GM12874 (cell line): ENCODE data around the gene ALKBH3.

Experiments
- TF ChIP-seq, protein P1 (sequence below): IDR thresholded peaks from 2 replicates; pipeline ENCODE4 v1.5.1; 2011; ENCODE audit warnings: low read depth, mild to moderate bottlenecking, control low read depth, low read length, moderate library complexity; ENCODE audit not compliant: insufficient read depth

Gene ALKBH3

DNA sequence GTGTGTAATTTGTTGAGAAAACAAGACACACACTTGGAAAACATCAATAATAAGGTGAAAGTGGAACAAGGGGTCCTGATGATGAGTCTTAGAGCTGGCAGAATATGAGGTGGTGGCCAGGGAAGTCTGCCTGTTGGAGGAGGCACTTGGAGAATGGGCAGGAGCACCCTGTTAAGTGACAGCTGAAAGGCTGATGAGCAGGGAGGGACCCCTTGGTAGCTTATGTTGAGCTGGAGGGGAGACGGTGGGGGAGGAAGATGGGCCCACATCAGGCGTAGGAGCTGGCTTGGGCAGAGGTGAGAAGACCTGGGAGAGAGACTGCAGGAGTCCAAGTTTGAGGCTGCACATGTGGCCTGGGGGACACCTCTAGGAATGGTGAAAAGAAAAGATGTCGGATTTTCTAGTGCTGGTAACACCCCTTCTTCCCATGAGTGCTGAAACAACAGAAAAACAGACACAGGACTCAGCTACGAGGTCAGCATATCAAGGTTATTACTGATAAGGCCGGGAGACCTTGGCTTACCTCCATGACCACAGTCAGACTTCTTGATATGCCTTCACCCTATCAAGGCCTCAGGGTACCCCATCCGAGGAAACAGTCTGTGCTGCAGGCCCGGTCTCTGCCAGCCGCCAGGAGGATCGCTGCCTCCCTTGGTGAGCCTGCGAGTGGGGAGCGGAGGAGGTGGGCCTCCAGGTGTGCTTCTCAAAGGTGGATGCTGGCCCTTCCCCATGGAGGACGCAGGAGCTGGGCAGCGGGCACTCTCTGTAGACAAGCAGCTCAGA, 47.5 kb downstream of the ALKBH3 start:
- TF ChIP-seq, protein P1, sequence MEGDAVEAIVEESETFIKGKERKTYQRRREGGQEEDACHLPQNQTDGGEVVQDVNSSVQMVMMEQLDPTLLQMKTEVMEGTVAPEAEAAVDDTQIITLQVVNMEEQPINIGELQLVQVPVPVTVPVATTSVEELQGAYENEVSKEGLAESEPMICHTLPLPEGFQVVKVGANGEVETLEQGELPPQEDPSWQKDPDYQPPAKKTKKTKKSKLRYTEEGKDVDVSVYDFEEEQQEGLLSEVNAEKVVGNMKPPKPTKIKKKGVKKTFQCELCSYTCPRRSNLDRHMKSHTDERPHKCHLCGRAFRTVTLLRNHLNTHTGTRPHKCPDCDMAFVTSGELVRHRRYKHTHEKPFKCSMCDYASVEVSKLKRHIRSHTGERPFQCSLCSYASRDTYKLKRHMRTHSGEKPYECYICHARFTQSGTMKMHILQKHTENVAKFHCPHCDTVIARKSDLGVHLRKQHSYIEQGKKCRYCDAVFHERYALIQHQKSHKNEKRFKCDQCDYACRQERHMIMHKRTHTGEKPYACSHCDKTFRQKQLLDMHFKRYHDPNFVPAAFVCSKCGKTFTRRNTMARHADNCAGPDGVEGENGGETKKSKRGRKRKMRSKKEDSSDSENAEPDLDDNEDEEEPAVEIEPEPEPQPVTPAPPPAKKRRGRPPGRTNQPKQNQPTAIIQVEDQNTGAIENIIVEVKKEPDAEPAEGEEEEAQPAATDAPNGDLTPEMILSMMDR = no peak

DNA sequence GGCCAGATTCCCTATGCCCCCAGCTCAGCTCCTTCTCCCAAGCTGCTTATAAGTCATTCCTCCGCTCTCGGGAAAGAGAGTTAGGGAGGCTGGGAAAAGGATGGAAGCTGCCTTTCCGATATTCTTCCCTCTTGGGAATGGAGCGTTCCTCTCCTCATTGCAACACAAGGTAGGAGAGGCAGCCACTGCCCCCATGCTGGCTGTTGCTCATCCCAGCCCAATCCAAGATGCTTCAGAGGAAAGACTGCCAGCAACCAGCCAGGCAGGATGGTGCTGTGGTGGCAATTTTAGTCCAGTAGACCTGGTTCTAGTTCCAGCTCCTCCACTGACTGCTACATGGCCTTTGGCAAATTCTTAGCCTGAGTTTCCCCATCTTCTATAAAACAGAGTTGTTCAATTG, 48.1 kb downstream of the ALKBH3 start:
- TF ChIP-seq, protein P1 = no peak

DNA sequence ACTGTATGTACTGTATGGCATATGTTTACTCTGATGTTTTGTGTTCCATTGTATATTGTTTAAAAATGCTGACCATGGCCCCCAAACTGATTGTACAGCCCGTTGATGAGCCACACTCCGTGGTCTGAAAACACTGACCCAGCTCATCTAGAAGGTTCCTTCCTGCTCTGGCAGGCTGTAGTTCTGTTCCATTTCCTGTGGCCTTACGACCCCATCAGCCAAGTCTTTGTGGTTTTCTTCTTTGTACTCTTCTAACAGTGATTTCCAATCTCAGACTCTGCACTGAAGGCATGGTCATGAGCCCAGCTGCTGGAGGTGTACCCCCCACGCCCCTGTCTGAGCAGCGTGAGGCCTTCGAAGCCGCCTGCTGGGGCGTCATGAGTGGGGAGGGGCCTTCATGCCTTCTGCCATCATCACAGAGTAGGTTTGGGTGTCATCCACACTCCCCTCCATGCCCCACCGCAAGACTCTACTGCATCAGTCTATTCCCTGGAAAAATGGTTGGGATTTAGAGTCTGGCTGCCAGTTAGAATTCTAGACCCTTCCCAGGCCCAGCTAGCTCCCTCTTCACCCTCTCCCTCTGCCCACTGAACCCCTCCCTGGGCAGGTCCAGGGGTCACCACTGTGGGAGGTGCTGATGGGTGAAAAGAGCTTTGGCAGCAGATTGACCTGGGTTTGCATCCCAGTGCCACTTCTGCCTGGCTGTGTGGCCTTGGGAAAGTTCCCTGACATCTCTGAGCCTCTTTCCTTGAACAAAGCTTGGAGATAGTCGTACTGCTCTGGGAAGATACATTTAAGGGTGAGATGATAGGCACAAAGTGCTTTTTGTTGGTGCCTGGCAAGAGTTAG, 50.5 kb downstream of the ALKBH3 start:
- TF ChIP-seq, protein P1 = no peak

DNA sequence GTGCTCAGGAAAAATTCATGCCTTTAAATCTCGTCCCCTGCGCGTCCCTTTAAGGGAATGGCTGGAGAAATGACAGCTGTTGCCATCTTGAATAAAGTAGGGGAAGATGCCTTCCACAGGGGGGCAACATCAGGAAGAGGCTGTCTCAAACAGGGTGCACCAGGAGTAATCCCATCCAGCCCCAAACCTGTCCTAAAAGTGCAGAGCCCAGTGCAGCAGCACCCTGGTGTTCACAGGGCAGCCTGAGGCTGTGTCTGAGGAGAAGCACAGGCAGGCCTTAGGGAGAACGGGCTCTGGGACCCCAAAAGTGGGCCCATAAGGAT, 51.0 kb downstream of the ALKBH3 start:
- TF ChIP-seq, protein P1 = no peak

DNA sequence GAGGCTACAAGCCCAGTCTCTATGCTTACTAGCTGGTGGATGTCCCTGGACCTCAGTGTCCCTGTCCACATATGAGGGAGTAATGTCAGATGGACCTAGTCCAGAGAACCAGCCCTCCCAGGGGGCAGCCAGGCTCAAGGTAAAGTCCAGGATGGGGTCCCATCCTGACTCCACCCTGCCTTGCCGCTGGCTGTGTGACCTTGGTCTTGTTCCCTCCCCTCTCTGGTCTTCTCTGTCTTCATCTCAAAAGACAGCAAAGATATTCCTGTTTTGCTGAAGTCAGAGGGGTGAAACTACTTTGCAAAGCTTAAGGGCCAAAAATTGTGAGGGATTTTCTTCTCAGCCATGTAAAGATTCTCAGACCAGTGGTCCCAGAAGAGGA, 52.6 kb downstream of the ALKBH3 start:
- TF ChIP-seq, protein P1 = no peak

DNA sequence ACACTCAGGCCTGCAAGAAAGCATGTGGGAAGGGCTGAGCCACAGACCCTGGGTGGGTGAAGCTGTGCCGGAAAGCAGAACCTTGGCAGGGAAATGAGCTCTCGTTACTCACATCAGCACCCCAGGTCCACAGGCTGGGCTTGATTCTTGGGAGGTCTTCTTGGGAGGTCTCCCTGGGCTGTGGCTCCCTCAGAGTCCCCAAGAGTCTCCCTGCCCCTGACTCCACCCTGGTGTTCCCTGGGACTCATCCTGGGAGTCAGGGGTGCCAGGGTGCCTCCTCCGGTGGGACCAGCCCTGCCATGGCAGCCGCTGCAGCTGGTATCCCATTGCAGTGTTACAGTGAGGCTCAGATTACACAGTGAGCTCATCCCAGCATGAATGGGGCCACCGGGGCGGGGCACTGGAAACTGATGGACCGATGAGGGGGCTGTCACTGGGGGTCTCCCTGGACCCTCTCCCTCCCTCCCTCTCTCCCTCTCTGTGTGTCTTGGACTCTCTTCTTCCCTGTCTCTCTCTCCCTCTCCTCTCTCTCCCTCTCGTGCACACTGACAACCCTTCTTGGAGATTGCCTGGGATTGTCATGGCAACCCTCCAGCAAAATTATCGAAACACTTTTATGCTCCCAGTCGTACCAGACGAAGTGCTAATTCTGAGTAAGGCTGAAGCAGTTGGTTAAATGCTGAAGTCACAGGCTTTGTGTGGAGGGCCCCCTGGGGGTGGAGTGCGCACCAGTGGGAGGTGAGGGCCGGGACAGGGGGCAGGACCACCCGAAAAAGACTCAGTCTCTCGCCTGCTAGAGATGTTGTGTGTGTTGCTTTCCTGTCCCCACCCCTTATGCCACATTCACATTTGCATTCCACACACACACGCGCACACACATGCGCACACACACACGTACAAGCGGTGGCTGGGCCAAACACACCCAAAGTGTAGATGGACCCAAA, 53.2 kb downstream of the ALKBH3 start:
- TF ChIP-seq, protein P1 = no peak
